HG03378 (cell line): ENCODE results near the gene ANKS3.

Experiments used
- ATAC-seq: cut with Tn5 transposase; IDR thresholded peaks from one replicate; pipeline ENCODE4 v1.9.1; 2021; ENCODE audit warnings: mild to moderate bottlenecking, moderate library complexity; ENCODE audit not compliant: unreplicated experiment

ANKS3 gene

GRCh38 chr16:4685776-4686496, 48.1 kb downstream of the ANKS3 start:
- ATAC-seq: no peak

GRCh38 chr16:4685292-4685691, 48.8 kb downstream of the ANKS3 start:
- no peak for ATAC-seq

GRCh38 chr16:4684763-4685162, 49.3 kb downstream of the ANKS3 start:
- ATAC-seq: no peak

GRCh38 chr16:4684058-4684715, 49.9 kb downstream of the ANKS3 start:
- no peak for ATAC-seq

GRCh38 chr16:4683255-4684057, 50.6 kb downstream of the ANKS3 start:
- no peak for ATAC-seq

GRCh38 chr16:4682616-4683254, 51.3 kb downstream of the ANKS3 start:
- ATAC-seq: no peak

- ATAC-seq: no peak
These were observed 51.9 kb downstream of the ANKS3 start for GRCh38 chr16:4682084-4682591.

- no peak for ATAC-seq
These were observed 52.5 kb downstream of the ANKS3 start for GRCh38 chr16:4681471-4682083.

GRCh38 chr16:4680673-4681470, 53.2 kb downstream of the ANKS3 start:
- ATAC-seq: no peak

- ATAC-seq: no peak
These were observed 54.0 kb downstream of the ANKS3 start for GRCh38 chr16:4679850-4680636.

GRCh38 chr16:4679156-4679849, 54.8 kb downstream of the ANKS3 start:
- ATAC-seq: no peak

GRCh38 chr16:4678596-4678995, 55.5 kb downstream of the ANKS3 start:
- ATAC-seq: no peak

- no peak for ATAC-seq
These were observed 56.1 kb downstream of the ANKS3 start for GRCh38 chr16:4677994-4678393.

GRCh38 chr16:4677390-4677789, 56.7 kb downstream of the ANKS3 start:
- no peak for ATAC-seq

GRCh38 chr16:4676831-4677230, 57.2 kb downstream of the ANKS3 start:
- no peak for ATAC-seq

- ATAC-seq: no peak
These were observed 57.9 kb downstream of the ANKS3 start for GRCh38 chr16:4675864-4676786.

- ATAC-seq: no peak
These were observed 59.0 kb downstream of the ANKS3 start for GRCh38 chr16:4674926-4675530.
